VCaP (cell line): ENCODE results near the gene OAS3.
A peak's percentile ranks its signal among the peaks of the same experiment; 100 is the strongest.

Source experiments
- H3K27ac ChIP-seq: fragments of 450-650 bp; 2 replicates; pipeline ENCODE4 v1.5.1; 2017
- CTCF ChIP-seq: fragments of 450-650 bp; conservative IDR thresholded peaks from 2 replicates; pipeline ENCODE4 v1.5.1; 2017; ENCODE audit warnings: mild to moderate bottlenecking, moderate library complexity

Gene OAS3

GRCh38 chr12:112901271-112901670 lies 37.0 kb upstream of the OAS3 start:
- H3K27ac ChIP-seq: peak overlapping the region; percentile 34; the same call in 1 of the 2 replicates
- TF ChIP-seq CTCF: no peak

GRCh38 chr12:112904571-112904970 lies 33.7 kb upstream of the OAS3 start:
- no peak for TF ChIP-seq CTCF
- no peak overlapping the region for H3K27ac ChIP-seq

DNA sequence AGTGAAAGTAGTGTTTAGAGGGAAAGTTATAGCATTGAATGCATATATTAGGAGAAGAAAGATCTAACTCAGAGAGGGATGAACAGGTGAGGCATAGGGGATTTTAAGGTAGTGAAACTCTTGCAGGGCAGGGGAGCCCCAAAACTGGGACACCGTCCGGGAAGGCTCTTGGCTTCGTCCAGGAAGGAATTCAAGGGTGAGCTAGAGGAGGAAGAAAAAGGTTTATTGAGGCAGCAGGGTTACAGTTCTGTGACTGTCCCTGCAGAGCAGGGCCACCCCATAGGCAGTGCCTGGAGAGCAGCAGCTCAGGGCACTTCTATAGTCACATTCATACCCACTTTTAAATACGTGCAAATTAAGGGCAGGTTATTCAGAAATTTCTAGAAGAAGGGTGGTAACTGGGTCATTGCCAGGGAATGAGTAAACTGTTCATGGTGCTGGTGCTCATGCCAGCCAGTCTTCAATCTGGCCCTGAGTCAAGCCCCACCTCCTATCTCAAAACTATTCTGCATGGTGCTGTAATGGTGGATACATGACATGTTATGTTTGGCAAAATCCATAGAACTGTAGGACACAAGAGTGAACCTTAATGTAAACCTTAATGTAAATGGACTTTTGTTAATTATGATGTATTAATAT lies 32.7 kb upstream of the OAS3 start:
- TF ChIP-seq CTCF: no peak
- peak overlapping the region; percentile 58 for H3K27ac ChIP-seq

DNA sequence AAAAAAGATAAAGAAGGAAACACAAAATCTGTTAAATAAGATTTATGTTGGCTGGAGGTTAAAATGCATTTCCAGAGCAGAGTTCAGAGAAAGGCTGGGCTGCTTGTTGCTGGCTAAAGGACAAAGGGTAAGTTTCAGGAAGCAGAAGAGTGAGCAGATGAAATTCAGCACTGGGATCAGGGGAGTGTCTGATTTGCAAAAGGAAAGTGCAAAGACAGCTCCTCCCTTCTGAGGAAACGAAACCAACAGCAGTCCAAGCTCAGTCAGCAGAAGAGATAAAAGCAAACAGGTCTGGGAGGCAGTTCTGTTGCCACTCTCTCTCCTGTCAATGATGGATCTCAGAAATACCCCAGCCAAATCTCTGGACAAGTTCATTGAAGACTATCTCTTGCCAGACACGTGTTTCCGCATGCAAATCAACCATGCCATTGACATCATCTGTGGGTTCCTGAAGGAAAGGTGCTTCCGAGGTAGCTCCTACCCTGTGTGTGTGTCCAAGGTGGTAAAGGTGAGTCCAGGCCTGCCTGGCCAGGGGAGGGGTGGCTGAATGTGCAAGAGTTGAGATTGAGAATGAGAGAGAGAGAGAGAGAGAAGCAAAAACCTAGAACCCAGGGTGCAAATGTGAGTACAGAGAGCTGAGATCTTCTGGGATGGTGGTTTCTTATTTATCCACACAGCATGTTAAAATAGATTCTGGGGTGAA lies 31.4 kb upstream of the OAS3 start, which contains the start of gene OAS1:
Gene OAS1, plus strand, starts transcription at position 251 of the 703 bp plus-strand sequence. Its CDS starts 78 bp downstream, at position 329.
- H3K27ac ChIP-seq: peak within 1 kb of the TSS; percentile 58
- no peak for TF ChIP-seq CTCF

GRCh38 chr12:112907415-112908157 lies 30.7 kb upstream of the OAS3 start:
- TF ChIP-seq CTCF: no peak
- H3K27ac ChIP-seq: peak overlapping the region; percentile 58

DNA sequence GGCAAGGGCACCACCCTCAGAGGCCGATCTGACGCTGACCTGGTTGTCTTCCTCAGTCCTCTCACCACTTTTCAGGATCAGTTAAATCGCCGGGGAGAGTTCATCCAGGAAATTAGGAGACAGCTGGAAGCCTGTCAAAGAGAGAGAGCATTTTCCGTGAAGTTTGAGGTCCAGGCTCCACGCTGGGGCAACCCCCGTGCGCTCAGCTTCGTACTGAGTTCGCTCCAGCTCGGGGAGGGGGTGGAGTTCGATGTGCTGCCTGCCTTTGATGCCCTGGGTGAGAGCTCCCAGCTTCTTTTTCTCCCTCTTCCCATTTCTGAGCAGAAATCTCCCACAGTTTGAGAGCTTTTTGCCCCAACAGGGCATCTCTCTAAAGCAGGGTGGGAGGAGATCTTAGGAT lies 29.7 kb upstream of the OAS3 start:
- no peak for TF ChIP-seq CTCF

DNA sequence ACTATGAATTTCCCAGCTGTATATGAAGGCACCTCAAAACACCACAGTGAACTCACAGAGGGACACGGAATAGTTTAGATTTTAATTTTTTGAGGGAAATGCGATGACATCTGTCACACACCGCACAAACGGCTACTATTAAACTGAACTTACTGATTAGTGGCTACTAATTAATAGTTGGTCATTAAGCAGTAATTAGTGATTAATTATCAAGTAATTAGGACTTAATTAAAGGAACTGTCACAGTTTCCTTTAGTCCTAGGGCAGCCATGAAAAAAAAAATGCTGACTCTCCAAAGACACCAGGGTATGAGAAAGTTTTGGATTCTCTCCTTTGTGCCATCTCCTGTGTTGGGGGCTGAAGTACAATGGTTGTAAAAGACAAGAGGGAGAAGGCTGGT lies 28.6 kb upstream of the OAS3 start:
- H3K27ac ChIP-seq: no peak overlapping the region
- no peak for TF ChIP-seq CTCF

More for the DNA sequence above, 29.7 kb upstream of the OAS3 start:
- no peak overlapping the region for H3K27ac ChIP-seq
